ENCODE results near the gene OR2D3. TPM values are rescaled to one million over a fixed set of nuclear protein-coding genes. Genes with fewer than 3 reads are reported as not detected.

OR2D3 gene
- total RNA-seq, 1 experiment from 2014 or later: not detected

GRCh38 chr11:6911378-6911777 lies 9.4 kb upstream of the OR2D3 start:
- Mint-ChIP-seq H3K27ac (no peak overlapping the region), H3K36me3 (ENCODE audit: insufficient read depth in 1 of 3, low read depth in 3 of 3) (no peaks in the 10 kb centered on the region), H3K4me3 (no peak overlapping the region), H3K27me3 (ENCODE audit: low read depth) (no peaks in the 10 kb centered on the region), H3K9me3 (no peaks in the 10 kb centered on the region), H3K4me1 (no peaks in the 10 kb centered on the region)
- Histone ChIP-seq H3T11ph (ENCODE audit: low read length) (no peak overlapping the region), H4K91ac (ENCODE audit: insufficient read length, low read depth, low read length) (no peak overlapping the region), H3K27me3 (ENCODE audit: insufficient read depth, low read length) (no peaks in the 10 kb centered on the region), H3K4me2 (ENCODE audit: insufficient read depth, insufficient read length, low read length) (no peak overlapping the region), H3K79me2 (ENCODE audit: insufficient read depth, low read length) (no peaks in the 10 kb centered on the region), H2AK5ac (ENCODE audit: insufficient read length, low read length) (no peak overlapping the region), H3K56ac (ENCODE audit: insufficient read length, low read depth, low read length) (no peak overlapping the region), H3K14ac (ENCODE audit: insufficient read depth, low read length) (no peak overlapping the region), H3K9me3 (ENCODE audit: control insufficient read depth, low read depth, low read length) (no peaks in the 10 kb centered on the region), H3K9ac (ENCODE audit: extremely low read depth, insufficient read length, low read length) (no peak overlapping the region), H4K8ac (replicated peaks; ENCODE audit: insufficient read length, low read depth, low read length) (no peak overlapping the region), H2BK15ac (ENCODE audit: low read depth, low read length) (no peak overlapping the region), H2BK5ac (ENCODE audit: insufficient read length, low read length) (no peak overlapping the region), H3K23me2 (ENCODE audit: insufficient read length, low read depth, low read length, poor library complexity, severe bottlenecking) (no peaks in the 10 kb centered on the region), H3K27ac (ENCODE audit: insufficient read length, low read depth, low read length) (no peak overlapping the region), H4K20me1 (ENCODE audit: control insufficient read depth, insufficient read depth, insufficient read length) (no peaks in the 10 kb centered on the region), H2AFZ (ENCODE audit: low read length) (no peak overlapping the region), H4K5ac (ENCODE audit: insufficient read length, low read depth, low read length) (no peak overlapping the region), H2BK12ac (ENCODE audit: insufficient read length, low read depth, low read length) (no peak overlapping the region), H2BK120ac (ENCODE audit: low read depth, low read length, poor library complexity, severe bottlenecking) (no peak overlapping the region), H3K23ac (ENCODE audit: insufficient read length, low read depth, low read length) (no peak overlapping the region), H3K4me1 (ENCODE audit: insufficient read depth, low read length) (no peaks in the 10 kb centered on the region), H3K18ac (ENCODE audit: insufficient read length, low read depth, low read length) (no peak overlapping the region), H3K79me1 (ENCODE audit: insufficient read depth, low read depth, low read length, poor library complexity, severe bottlenecking) (no peaks in the 10 kb centered on the region), H3K4ac (ENCODE audit: low read depth, low read length) (no peak overlapping the region), H2BK20ac (ENCODE audit: low read depth, low read length, poor library complexity, severe bottlenecking) (no peak overlapping the region)
- WGBS (ENCODE audit: extremely low coverage, insufficient read length, low lambda C conversion rate): no CpG with 5 or more reads among the region's 3 CpGs
- TF ChIP-seq CTCF (conservative IDR thresholded peaks at IDR 0.05): no peak
- DNase-seq: no peak
